HCT116 (cell line): ENCODE data around the gene OGA. TPM values are rescaled to one million over a fixed set of nuclear protein-coding genes. Genes with fewer than 3 reads are reported as not detected.

ENCODE experiments used
- ATAC-seq: fragments of 200-7000 bp; cut with Tn5 transposase; 2 replicates; pipeline ENCODE4 v1.9.1; 2020; ENCODE audit warnings: mild to moderate bottlenecking, moderate library complexity
- BruUV-seq: library from RNA; stranded (reverse); fragments of 400-500 nt; replicated peaks from 2 replicates; lab custom pipeline; 2021; lab: Mats Ljungman, UMichigan
- CTCF ChIA-PET: fragments of 300-600 bp; sonication (Branson Sonifier 250); formaldehyde crosslinking; loops from one replicate; lab custom pipeline; 2021; ENCODE audit warnings: antibody characterized with exemption; lab: Charles Lee
- POLR2A ChIA-PET: fragments of 300-600, 350-600 bp; sonication (Branson Sonifier 250); formaldehyde crosslinking; loops from one replicate; lab custom pipeline; 2021; ENCODE audit warnings: antibody characterized with exemption; lab: Charles Lee
- RAD21 ChIA-PET, 2 experiments: fragments of 300-600 bp; sonication (Branson Sonifier 250); formaldehyde crosslinking; loops; one replicate each; lab custom pipeline; 2023; ENCODE audit warnings: low total read pairs in 2 of 2; ENCODE audit not compliant: uncharacterized antibody in 2 of 2, unreplicated experiment in 2 of 2, low non-redundant PET in 1 of 2; lab: Charles Lee
- DNase-seq: peaks from one replicate; pipeline ENCODE4 v3.0.0-alpha.2; 2010; ENCODE audit warnings: low read depth, low spot score
- H2AFZ ChIP-seq: fragments of 200-600 bp; shearing (Covaris generic), sonication (generic); 2 replicates; pipeline ENCODE4 v1.6.1; 2017; ENCODE audit warnings: low read depth, mixed run types, mixed read lengths, antibody characterized with exemption, low read length; ENCODE audit not compliant: poor library complexity, severe bottlenecking
- H3K27ac ChIP-seq: 2 replicates; pipeline ENCODE4 v1.5.1; 2012; ENCODE audit warnings: low read depth, low read length
- H3K27me3 ChIP-seq: fragments of 200-600 bp; sonication (generic); 2 replicates; pipeline ENCODE4 v1.6.1; 2016; ENCODE audit warnings: mixed run types, low read length, mixed read lengths; ENCODE audit not compliant: insufficient read depth
- H3K36me3 ChIP-seq, 2 experiments: fragments of 200-500 bp in 1 of 2; fragments of 200-600 bp in 1 of 2; sonication (Bioruptor generic) in 1 of 2; sonication (generic) in 1 of 2; 2 replicates each; pipeline versions ENCODE4 v1.5.1 to v1.6.1; 2014 to 2016; ENCODE audit warnings: low read length in 2 of 2, inconsistent platforms in 1 of 2, mixed read lengths in 1 of 2, mixed run types in 1 of 2; ENCODE audit not compliant: insufficient read depth in 2 of 2, control insufficient read depth in 1 of 2
- H3K4me1 ChIP-seq, 2 experiments: fragments of 200-600 bp in 1 of 2; sonication (generic) in 1 of 2; 2 replicates each; pipeline versions ENCODE4 v1.5.1 to v1.6.1; 2012 to 2017; ENCODE audit warnings: low read length in 2 of 2, inconsistent platforms in 1 of 2, mild to moderate bottlenecking in 1 of 2, mixed read lengths in 1 of 2, mixed run types in 1 of 2, moderate library complexity in 1 of 2; ENCODE audit not compliant: insufficient read depth in 2 of 2, control insufficient read depth in 1 of 2
- H3K4me2 ChIP-seq: fragments of 200-600 bp; sonication (generic); 2 replicates; pipeline ENCODE4 v1.6.1; 2017; ENCODE audit warnings: mixed run types, low read length, mixed read lengths
- H3K4me3 ChIP-seq, 2 experiments: fragments of 200-600 bp in 1 of 2; sonication (generic) in 1 of 2; replicated peaks in 1 of 2; 2 replicates each; pipeline ENCODE4 v1.5.1; 2011 to 2016; ENCODE audit warnings: low read length in 2 of 2, control low read depth in 1 of 2, low read depth in 1 of 2, mild to moderate bottlenecking in 1 of 2, mixed read lengths in 1 of 2, mixed run types in 1 of 2
- H3K79me2 ChIP-seq: fragments of 200-600 bp; sonication (generic); 2 replicates; pipeline ENCODE4 v1.6.1; 2017; ENCODE audit warnings: mild to moderate bottlenecking, mixed run types, low read length, moderate library complexity, mixed read lengths; ENCODE audit not compliant: insufficient read depth
- H3K9ac ChIP-seq: fragments of 200-600 bp; sonication (generic); 2 replicates; pipeline ENCODE4 v1.6.1; 2016; ENCODE audit warnings: low read length, mixed read lengths
- H3K9me2 ChIP-seq: fragments of 200-600 bp; sonication (generic), shearing (Covaris generic); 2 replicates; pipeline ENCODE4 v1.6.1; 2017; ENCODE audit warnings: mixed run types, mild to moderate bottlenecking, moderate library complexity; ENCODE audit not compliant: insufficient read depth
- H3K9me3 ChIP-seq, 2 experiments: fragments of 200-500 bp in 1 of 2; fragments of 200-600 bp in 1 of 2; sonication (Bioruptor generic) in 1 of 2; sonication (generic) in 1 of 2; 2 replicates each; pipeline ENCODE4 v1.6.1; 2014 to 2017; ENCODE audit warnings: low read length in 2 of 2, mixed read lengths in 2 of 2, inconsistent platforms in 1 of 2, low read depth in 1 of 2, mild to moderate bottlenecking in 1 of 2, mixed run types in 1 of 2, moderate library complexity in 1 of 2; ENCODE audit not compliant: control insufficient read depth in 1 of 2, insufficient read depth in 1 of 2
- H4K20me1 ChIP-seq: fragments of 200-600 bp; sonication (generic), shearing (Covaris generic); 2 replicates; pipeline ENCODE4 v1.6.1; 2017; ENCODE audit warnings: mixed run types, mild to moderate bottlenecking, moderate library complexity; ENCODE audit not compliant: insufficient read depth
- CEBPB ChIP-seq: IDR thresholded peaks from 2 replicates; pipeline ENCODE4 v1.6.1; 2012; ENCODE audit warnings: low read depth
- CTCF ChIP-seq, 3 experiments: fragments of 200-600 bp in 1 of 3; sonication (generic) in 1 of 3; IDR thresholded peaks in 2 of 3; conservative IDR thresholded peaks in 1 of 3; 2 replicates each; pipeline ENCODE4 v1.5.1; 2012 to 2017; ENCODE audit warnings: low read depth in 2 of 3, low read length in 2 of 3, antibody characterized with exemption in 1 of 3, borderline replicate concordance in 1 of 3, control low read depth in 1 of 3, mild to moderate bottlenecking in 1 of 3, mixed read lengths in 1 of 3, mixed run types in 1 of 3, moderate library complexity in 1 of 3; ENCODE audit not compliant: insufficient read depth in 1 of 3
- EZH2 ChIP-seq: fragments of 200-600 bp; sonication (generic); IDR thresholded peaks from 2 replicates; pipeline ENCODE4 v1.6.1; 2017; ENCODE audit warnings: antibody characterized with exemption, mixed run types
- EZH2phosphoT487 ChIP-seq: fragments of 200-600 bp; IDR thresholded peaks from 2 replicates; pipeline ENCODE4 v1.6.1; 2018; ENCODE audit warnings: antibody characterized with exemption, borderline replicate concordance
- FOSL1 ChIP-seq: IDR thresholded peaks from 2 replicates; pipeline ENCODE4 v1.6.1; 2012; ENCODE audit warnings: low read depth
- JUND ChIP-seq: IDR thresholded peaks from 2 replicates; pipeline ENCODE4 v1.6.1; 2012
- MAX ChIP-seq: IDR thresholded peaks from 2 replicates; pipeline ENCODE4 v1.6.1; 2012
- POLR2A ChIP-seq: IDR thresholded peaks from 2 replicates; pipeline ENCODE4 v1.7.0; 2011; ENCODE audit warnings: borderline replicate concordance; ENCODE audit not compliant: insufficient read depth, insufficient read length; ENCODE audit errors: extremely low read depth
- POLR2AphosphoS5 ChIP-seq: IDR thresholded peaks from 2 replicates; pipeline ENCODE4 v1.6.1; 2011; ENCODE audit warnings: mild to moderate bottlenecking, low read depth, low read length, moderate library complexity
- RAD21 ChIP-seq: IDR thresholded peaks from 2 replicates; pipeline ENCODE4 v1.6.1; 2012; ENCODE audit warnings: low read depth, mild to moderate bottlenecking
- SIN3A ChIP-seq: IDR thresholded peaks from 2 replicates; pipeline ENCODE4 v1.6.1; 2012; ENCODE audit warnings: low read depth
- SP1 ChIP-seq: IDR thresholded peaks from 2 replicates; pipeline ENCODE4 v1.6.1; 2012; ENCODE audit warnings: low read depth
- SRF ChIP-seq: IDR thresholded peaks from 2 replicates; pipeline ENCODE4 v1.6.1; 2012; ENCODE audit warnings: low read depth
- TCF7L2 ChIP-seq: IDR thresholded peaks from 2 replicates; pipeline ENCODE4 v1.7.0; 2011; ENCODE audit warnings: borderline replicate concordance, inconsistent platforms; ENCODE audit not compliant: insufficient read depth, insufficient read length; ENCODE audit errors: extremely low read depth
- YY1 ChIP-seq: IDR thresholded peaks from 2 replicates; pipeline ENCODE4 v1.6.1; 2011; ENCODE audit warnings: low read length, low read depth, moderate library complexity, mild to moderate bottlenecking; ENCODE audit not compliant: insufficient replicate concordance; ENCODE audit errors: extremely low read depth
- ZNF274 ChIP-seq: fragments of 200-500 bp; sonication (Bioruptor generic); IDR thresholded peaks from 2 replicates; pipeline ENCODE4 v1.6.1; 2014; ENCODE audit warnings: mild to moderate bottlenecking, low read depth, low read length, inconsistent platforms
- intact Hi-C: fragments of 100-400 bp; cut with micrococcal nuclease; formaldehyde crosslinking; loops from 2 replicates; pipeline ENCODE4 v1.10.0; 2022
- total RNA-seq: library from RNA; stranded (reverse); gene quantifications from one replicate; pipeline ENCODE4 v1.2.1, GENCODE V29; 2021; ENCODE audit not compliant: unreplicated experiment
- TF ChIP-seq, protein P1 (sequence below): IDR thresholded peaks from 2 replicates; pipeline ENCODE4 v1.6.1; 2012; ENCODE audit warnings: low read depth

The OGA gene
- total RNA-seq, 1 experiment from 2014 or later, result 127 TPM

DNA sequence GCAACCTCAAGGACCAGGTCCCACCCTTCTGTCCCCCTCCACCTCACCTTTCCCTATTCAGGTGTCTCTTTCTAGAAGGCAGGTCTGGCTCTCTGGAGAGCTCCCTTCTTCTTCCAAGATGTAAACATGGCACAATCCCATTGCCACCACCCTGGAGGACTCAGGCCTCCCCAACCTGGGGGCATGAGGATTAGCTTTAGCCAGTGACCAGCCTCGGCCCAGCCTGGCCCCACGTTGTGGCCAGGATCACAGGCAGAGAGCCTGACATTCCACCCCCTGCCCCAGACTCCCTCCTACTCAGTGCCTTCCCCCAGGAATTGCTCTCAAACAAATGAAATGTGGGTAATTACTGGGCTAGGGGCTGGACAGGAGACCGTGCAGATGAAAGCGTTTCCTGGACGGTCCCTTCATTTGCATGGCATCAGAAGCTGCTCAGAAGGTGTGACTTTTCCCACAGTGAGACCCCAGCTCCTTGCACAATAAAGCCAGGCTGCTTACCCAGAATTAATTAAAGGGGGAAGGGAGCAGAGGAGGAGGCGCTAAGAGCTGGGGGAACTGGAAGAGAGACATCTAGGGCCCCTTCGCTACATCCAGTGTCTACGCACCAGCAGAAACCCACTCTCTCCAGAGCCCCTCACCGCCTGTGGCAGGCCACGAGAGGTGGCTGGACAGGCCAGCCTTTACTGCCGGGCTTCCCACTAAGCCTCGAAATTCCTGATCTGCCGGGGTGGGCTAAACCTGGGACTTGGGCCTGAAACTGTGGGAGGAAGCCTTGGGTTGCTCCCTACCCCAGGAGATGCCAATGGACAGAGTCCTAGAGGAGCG is 50.1 kb downstream of the OGA start (continued):
- TF ChIP-seq TCF7L2 (no peak), YY1 (no peak), SP1 (no peak), POLR2A (no peak), SRF (no peak), EZH2phosphoT487 (no peak), RAD21 (no peak), SIN3A (no peak), MAX (no peak), EZH2 (no peak), ZNF274 (no peak)

DNA sequence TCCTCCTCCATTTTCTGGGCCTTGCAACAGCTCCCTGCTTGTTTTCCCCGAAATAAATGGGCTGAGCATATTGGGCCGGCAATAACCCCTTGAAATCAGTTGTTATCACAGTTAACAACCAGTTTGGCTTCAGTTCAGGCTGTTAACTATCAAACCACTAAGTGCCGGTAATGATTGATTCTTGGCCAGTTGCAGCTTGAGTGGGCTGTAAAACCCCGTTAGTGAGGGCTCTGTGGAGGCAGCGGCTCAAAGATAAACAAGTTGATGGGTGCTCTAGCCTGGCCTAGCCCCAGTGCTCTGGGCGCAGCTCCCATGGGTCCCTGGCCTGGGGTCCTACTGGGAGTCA is 50.7 kb downstream of the OGA start:
- no peak for ATAC-seq
- no peak for DNase-seq
- Histone ChIP-seq H3K9me3 (no peaks in the 10 kb centered on the region), H3K79me2 (no peaks in the 10 kb centered on the region), H3K9me2 (no peaks in the 10 kb centered on the region), H3K4me2 (no peak overlapping the region), H3K27me3 (peaks cover 11% of the 10 kb centered on the region; the same call in 1 of the 2 replicates), H3K4me1 (no peaks in the 10 kb centered on the region), H3K36me3 (no peaks in the 10 kb centered on the region), H2AFZ (no peak overlapping the region), H3K4me3 (no peak overlapping the region), H4K20me1 (no peaks in the 10 kb centered on the region), H3K27ac (no peak overlapping the region), H3K9ac (no peak overlapping the region)
- RAD21 ChIA-PET, result no interaction called here
- POLR2A ChIA-PET, result no interaction called here
- CTCF ChIA-PET, result interaction anchor here (1.1 to 2.2 kb wide), 2 partner anchors 13 to 165 kb away, joined by 4 to 9 read pairs; no protein-coding TSS in a partner anchor
- no TSS peak for BruUV-seq
- intact Hi-C loops, result no loop called here
- TF ChIP-seq CEBPB, result no peak
- TF ChIP-seq ZNF274, result no peak
- TF ChIP-seq CTCF (IDR thresholded peaks at IDR 0.05 in 2 of 3, conservative IDR thresholded peaks at IDR 0.05 in 1 of 3; ENCODE audit: borderline replicate concordance in 1 of 3, insufficient read depth in 1 of 3, low read depth in 2 of 3, low read length in 2 of 3), result no peak
- TF ChIP-seq, protein P1, sequence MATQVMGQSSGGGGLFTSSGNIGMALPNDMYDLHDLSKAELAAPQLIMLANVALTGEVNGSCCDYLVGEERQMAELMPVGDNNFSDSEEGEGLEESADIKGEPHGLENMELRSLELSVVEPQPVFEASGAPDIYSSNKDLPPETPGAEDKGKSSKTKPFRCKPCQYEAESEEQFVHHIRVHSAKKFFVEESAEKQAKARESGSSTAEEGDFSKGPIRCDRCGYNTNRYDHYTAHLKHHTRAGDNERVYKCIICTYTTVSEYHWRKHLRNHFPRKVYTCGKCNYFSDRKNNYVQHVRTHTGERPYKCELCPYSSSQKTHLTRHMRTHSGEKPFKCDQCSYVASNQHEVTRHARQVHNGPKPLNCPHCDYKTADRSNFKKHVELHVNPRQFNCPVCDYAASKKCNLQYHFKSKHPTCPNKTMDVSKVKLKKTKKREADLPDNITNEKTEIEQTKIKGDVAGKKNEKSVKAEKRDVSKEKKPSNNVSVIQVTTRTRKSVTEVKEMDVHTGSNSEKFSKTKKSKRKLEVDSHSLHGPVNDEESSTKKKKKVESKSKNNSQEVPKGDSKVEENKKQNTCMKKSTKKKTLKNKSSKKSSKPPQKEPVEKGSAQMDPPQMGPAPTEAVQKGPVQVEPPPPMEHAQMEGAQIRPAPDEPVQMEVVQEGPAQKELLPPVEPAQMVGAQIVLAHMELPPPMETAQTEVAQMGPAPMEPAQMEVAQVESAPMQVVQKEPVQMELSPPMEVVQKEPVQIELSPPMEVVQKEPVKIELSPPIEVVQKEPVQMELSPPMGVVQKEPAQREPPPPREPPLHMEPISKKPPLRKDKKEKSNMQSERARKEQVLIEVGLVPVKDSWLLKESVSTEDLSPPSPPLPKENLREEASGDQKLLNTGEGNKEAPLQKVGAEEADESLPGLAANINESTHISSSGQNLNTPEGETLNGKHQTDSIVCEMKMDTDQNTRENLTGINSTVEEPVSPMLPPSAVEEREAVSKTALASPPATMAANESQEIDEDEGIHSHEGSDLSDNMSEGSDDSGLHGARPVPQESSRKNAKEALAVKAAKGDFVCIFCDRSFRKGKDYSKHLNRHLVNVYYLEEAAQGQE, result no peak
- TF ChIP-seq POLR2AphosphoS5, result no peak
- TF ChIP-seq FOSL1, result no peak
- no peak for TF ChIP-seq EZH2phosphoT487
- TF ChIP-seq MAX, result no peak
- no peak for TF ChIP-seq JUND
